Effector memory CD8-positive, alpha-beta T cell (primary cell): ENCODE measurements around the gene OR13D1.
"Not testable (repeated sequence)": the region's sequence is repeated elsewhere in the genome, so short reads cannot be mapped to it uniquely, and the experiment has no call there.

Experiments
- ATAC-seq: fragments of 150-1000 bp; cut with Tn5 transposase; replicated peaks from 2 replicates; pipeline ENCODE4 v1.10.0; 2021; ENCODE audit warnings: mild to moderate bottlenecking, moderate library complexity
- DNase-seq, 3 experiments: peaks; one replicate each; pipeline ENCODE4 v3.0.0; 2021
- H3K27ac Mint-ChIP-seq, 2 donors: one replicate each; pipeline ENCODE4 v1.8.0; 2022; ENCODE audit warnings: mild to moderate bottlenecking in 2 of 2, mixed read lengths in 2 of 2, moderate library complexity in 2 of 2
- H3K27me3 Mint-ChIP-seq, 2 donors: one replicate each; pipeline ENCODE4 v1.8.0; 2022; ENCODE audit warnings: mixed read lengths in 2 of 2
- H3K36me3 Mint-ChIP-seq: one replicate; pipeline ENCODE4 v1.8.0; 2022; ENCODE audit warnings: mild to moderate bottlenecking, moderate library complexity, mixed read lengths; ENCODE audit not compliant: insufficient read depth
- H3K4me1 Mint-ChIP-seq, 2 donors: one replicate each; pipeline ENCODE4 v1.8.0; 2022; ENCODE audit warnings: low read depth in 2 of 2, mixed read lengths in 2 of 2
- H3K4me3 Mint-ChIP-seq, 2 donors: one replicate each; pipeline ENCODE4 v1.8.0; 2022; ENCODE audit warnings: mild to moderate bottlenecking in 2 of 2, mixed read lengths in 2 of 2, moderate library complexity in 2 of 2
- H3K9me3 Mint-ChIP-seq, 2 donors: one replicate each; pipeline ENCODE4 v1.8.0; 2022; ENCODE audit warnings: mixed read lengths in 2 of 2
- total RNA-seq, 9 experiments: gene quantifications; one replicate each; lab custom pipeline; 2026; lab: John Stamatoyannopoulos, UW

Gene OR13D1, protein sequence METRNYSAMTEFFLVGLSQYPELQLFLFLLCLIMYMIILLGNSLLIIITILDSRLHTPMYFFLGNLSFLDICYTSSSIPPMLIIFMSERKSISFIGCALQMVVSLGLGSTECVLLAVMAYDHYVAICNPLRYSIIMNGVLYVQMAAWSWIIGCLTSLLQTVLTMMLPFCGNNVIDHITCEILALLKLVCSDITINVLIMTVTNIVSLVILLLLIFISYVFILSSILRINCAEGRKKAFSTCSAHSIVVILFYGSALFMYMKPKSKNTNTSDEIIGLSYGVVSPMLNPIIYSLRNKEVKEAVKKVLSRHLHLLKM
- 0 reads per million in 9 experiments for total RNA-seq

DNA sequence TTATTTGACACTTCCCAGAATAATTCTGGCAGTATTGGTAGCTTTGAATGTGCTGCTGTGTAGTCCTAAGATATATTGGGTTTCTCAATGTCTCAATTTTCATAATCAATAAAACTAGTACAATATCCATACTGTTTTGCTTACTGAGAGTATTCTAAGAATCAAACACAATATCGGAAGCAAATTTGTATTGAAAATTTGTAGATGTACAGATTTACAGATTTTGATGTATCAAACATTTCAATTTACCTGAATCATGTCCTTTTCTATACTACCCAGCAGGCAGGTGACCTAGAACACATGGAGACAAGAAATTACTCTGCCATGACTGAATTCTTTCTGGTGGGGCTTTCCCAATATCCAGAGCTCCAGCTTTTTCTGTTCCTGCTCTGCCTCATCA, at the start of gene OR13D1:
Gene OR13D1 (plus strand): TSS at position 301 of the 400 bp plus-strand sequence. CDS start 0 bp downstream, at position 301.
- H3K4me3 Mint-ChIP-seq = no peak within 1 kb of the TSS
- no peaks in the 10 kb centered on the region for H3K4me1 Mint-ChIP-seq
- ATAC-seq (no peak), DNase-seq (no peak)
- H3K9me3 Mint-ChIP-seq = no peaks in the 10 kb centered on the region
- H3K27me3 Mint-ChIP-seq = no peaks in the 10 kb centered on the region
- H3K36me3 Mint-ChIP-seq = no peaks in the 10 kb centered on the region
- no peak within 1 kb of the TSS for H3K27ac Mint-ChIP-seq

DNA sequence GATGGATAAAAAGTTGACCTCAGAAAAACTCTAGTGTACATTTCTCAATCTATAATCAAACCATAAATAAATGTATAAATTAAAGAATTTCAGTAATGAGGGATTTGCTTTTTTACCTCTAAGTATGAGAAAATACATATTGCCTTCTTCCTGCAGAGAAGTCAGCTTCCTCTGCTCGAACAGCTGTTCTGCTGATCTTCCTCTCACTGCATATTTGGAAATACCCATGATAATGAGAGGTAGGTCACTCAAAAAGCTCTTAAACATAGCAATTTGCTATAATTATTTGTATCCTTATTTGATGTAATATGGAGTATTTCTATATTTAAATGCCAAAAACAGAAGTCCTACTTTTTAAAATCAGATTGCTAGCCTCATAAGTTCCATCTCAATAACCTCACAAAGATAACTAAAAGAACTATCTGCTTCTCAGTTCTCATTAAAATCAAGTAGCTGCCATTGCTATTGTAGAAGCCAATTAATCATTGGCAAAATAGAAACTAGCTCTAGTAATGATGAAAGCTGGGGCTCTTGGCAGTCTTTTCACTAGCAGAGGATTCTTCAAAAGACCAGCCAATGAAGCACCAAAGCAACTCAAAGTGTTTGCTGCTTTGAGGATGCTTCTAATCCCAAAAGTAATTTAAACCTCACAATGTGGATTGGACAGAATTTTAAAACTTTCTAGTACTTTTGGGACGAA, 35.7 kb upstream of the OR13D1 start:
- no peaks in the 10 kb centered on the region for H3K4me1 Mint-ChIP-seq
- no peak overlapping the region for H3K4me3 Mint-ChIP-seq
- H3K27me3 Mint-ChIP-seq = no peaks in the 10 kb centered on the region
- H3K9me3 Mint-ChIP-seq = no peaks in the 10 kb centered on the region
- H3K27ac Mint-ChIP-seq = no peak overlapping the region
- ATAC-seq (no peak), DNase-seq (no peak)
- H3K36me3 Mint-ChIP-seq = no peaks in the 10 kb centered on the region

DNA sequence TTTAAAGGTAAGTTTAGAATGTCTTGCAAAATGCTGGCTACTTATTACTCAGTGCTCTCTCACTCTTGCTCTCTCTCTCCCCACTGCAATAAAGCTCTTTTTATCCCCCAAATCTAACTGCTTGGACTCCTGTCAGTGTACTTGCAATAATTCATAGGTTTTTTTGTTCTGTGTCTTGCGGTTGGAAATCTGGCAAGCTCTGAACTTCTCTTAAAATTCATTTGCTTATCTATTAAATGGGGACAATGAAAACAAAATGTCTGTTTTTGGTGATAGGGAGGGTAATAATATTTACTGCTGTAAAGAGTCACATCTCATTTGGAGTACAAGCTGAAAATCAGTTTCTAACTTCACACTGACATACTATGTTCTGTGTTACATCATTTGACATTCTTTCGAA, 18.7 kb upstream of the OR13D1 start:
- Mint-ChIP-seq H3K27me3 (peaks cover 0 to 9% of the 10 kb centered on the region in 2 donors), H3K4me3 (no peak overlapping the region), H3K27ac (no peak overlapping the region), H3K4me1 (no peaks in the 10 kb centered on the region), H3K36me3 (no peaks in the 10 kb centered on the region), H3K9me3 (no peaks in the 10 kb centered on the region)
- no peak for ATAC-seq
- DNase-seq = no peak

DNA sequence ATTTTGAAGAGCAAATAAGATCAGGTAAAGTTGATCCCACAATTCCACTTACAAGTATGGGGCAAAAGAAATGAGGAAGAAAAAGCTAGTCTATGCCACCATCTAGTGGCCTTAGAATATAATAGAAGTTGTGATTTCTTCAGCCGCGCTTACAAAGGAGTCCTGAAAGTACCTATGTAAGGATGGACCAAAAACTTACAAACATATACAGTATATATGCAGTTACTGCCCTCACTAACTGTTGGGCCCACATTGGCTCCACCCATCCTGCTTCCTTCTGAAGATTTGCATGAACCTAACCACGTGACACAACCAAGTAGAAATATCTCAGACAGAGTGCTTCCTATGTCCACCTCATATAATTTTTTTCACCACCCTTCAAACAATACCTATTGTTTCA, 11.7 kb upstream of the OR13D1 start:
- ATAC-seq = peak; percentile 16
- H3K9me3 Mint-ChIP-seq = no peaks in the 10 kb centered on the region

DNA sequence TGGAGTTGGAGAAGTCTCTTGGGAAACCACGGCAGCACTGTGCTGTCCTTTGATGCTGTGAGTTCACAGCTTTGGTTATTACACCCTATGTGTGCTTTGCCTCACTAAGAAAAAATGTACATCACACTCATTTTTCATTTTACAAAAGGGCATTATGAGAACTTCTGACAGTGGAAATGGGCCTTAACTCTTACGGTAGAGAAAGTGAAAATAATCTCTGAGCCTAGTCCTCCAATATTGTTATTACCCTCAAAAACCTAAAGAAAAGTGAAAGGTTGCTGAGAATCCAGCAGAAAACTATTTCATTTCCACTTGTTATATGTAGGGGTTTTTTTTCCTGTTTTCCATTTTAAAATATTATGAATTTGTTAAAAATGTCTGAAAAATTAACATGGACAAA, 8.2 kb upstream of the OR13D1 start:
- Mint-ChIP-seq H3K4me1 (peaks cover 0 to 3% of the 10 kb centered on the region in 2 donors), H3K36me3 (no peaks in the 10 kb centered on the region), H3K9me3 (no peaks in the 10 kb centered on the region), H3K4me3 (no peak overlapping the region), H3K27me3 (no peaks in the 10 kb centered on the region), H3K27ac (no peak overlapping the region)
- DNase-seq (no peak), ATAC-seq (no peak)

More for the DNA sequence above, 11.7 kb upstream of the OR13D1 start:
- Mint-ChIP-seq H3K27ac (no peak overlapping the region), H3K4me3 (no peak overlapping the region), H3K4me1 (peaks cover 0 to 3% of the 10 kb centered on the region in 2 donors), H3K36me3 (no peaks in the 10 kb centered on the region), H3K27me3 (peaks cover 0 to 9% of the 10 kb centered on the region in 2 donors)
- no peak for DNase-seq

DNA sequence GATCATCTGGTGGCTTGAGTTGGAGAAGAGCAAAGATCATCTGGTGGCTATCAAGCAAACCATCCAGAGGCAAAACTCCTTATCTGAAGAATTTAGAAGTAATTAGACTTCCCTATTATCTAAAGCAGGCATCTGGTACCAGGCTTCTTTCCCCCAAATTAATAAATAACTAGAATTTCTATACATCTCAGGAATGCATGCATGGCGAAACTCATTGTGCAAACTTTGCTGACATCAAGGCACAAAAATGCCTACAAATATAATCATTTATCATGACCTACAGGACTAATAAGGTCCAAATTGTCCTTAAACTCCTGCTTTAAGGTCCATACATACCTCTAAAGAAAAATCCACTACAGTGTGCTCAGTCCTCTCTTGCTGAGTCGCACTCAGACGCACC, 6.0 kb downstream of the OR13D1 start:
- DNase-seq = no peak
- Mint-ChIP-seq H3K4me1 (no peaks in the 10 kb centered on the region), H3K4me3 (no peak overlapping the region), H3K36me3 (no peaks in the 10 kb centered on the region), H3K9me3 (no peaks in the 10 kb centered on the region), H3K27ac (no peak overlapping the region), H3K27me3 (no peaks in the 10 kb centered on the region)
- no peak for ATAC-seq

DNA sequence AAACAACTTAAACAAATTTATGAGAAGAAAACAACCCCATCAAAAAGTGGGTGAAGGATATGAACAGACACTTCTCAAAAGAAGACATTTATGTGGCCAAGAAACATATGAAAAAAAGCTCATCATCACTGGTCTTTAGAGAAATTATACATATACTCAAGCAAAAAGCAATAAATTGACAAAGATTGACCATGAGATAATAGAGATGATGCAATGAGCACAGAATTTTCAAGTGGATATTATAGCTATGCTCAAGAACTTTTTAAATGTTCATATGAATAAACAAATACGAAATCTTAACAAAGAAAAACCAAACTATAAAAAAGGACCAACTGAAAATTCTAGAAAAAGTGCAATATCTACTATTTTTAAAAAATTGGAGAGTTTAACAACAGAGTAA, 14.4 kb downstream of the OR13D1 start:
- H3K4me3 Mint-ChIP-seq, DNase-seq, H3K36me3 Mint-ChIP-seq, H3K27me3 Mint-ChIP-seq, ATAC-seq, H3K9me3 Mint-ChIP-seq, H3K27ac Mint-ChIP-seq, H3K4me1 Mint-ChIP-seq: not testable (repeated sequence)

DNA sequence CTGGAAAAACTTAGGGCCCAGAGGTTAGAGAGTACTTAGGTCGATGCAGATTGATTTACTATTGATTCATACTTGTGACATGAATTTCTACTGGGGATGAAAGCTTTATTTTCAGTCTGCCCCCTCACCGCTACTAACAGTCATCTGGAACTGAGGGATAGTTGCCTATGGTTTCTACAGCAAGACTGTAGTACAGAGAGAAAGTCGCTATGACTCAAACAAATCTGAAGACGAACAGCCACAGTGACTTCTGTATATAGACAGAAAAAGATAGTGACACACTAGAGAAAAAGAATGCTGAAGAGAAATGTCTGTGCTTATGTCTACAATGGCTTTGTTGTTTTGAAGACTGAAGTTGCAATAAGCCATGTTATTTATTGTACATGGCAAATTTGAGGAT, 17.3 kb downstream of the OR13D1 start:
- ATAC-seq (no peak), DNase-seq (no peak)
- no peaks in the 10 kb centered on the region for H3K4me1 Mint-ChIP-seq
- H3K9me3 Mint-ChIP-seq = no peaks in the 10 kb centered on the region
- no peaks in the 10 kb centered on the region for H3K36me3 Mint-ChIP-seq
- H3K27ac Mint-ChIP-seq = no peak overlapping the region
- H3K4me3 Mint-ChIP-seq = no peak overlapping the region
- peaks cover 0 to 11% of the 10 kb centered on the region in 2 donors for H3K27me3 Mint-ChIP-seq

DNA sequence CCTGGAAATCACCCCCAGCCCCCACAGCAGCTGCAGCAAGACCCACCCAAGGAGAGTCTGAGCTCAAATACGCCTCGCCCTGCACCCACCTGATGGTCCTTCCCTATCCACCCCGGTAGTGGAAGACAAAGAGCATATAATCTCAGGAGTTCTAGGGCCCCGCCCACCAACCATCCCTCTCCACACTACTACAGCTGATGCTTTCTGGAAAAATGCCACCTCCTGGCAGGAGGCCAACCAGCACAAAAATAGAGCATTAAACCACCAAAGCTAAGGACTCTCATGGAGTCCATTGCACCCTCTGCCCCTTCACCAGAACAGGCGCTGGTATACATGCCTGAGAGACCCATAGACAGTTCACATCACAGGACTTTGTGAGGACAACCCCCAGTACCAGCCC, 30.7 kb downstream of the OR13D1 start:
- Mint-ChIP-seq H3K27me3 (peaks cover 30 to 41% of the 10 kb centered on the region in 2 donors), H3K4me3 (no peak overlapping the region), H3K9me3 (no peaks in the 10 kb centered on the region), H3K36me3 (no peaks in the 10 kb centered on the region), H3K27ac (no peak overlapping the region), H3K4me1 (peaks cover 0 to 2% of the 10 kb centered on the region in 2 donors)
- no peak for DNase-seq
- ATAC-seq = no peak

DNA sequence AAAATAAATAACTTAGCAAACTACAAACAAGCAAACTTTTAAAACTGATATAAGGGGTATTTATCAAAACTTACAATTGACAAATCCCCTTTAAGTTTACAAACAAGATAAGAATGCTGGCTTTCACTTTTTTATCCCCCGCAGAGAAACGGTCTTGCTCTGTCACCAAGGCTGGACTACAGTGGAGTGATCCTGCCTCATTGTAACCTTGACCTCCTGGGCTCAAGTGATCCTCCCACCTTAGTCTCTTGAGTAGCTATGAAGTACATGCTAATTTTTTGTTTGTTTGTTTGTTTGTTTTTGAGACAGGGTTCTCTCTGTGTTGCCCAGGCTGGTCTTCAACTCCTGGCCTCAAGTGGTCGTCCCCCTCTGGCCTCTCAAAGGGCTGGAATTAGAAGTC, 44.1 kb downstream of the OR13D1 start:
- Mint-ChIP-seq H3K4me3 (no peak overlapping the region), H3K27ac (no peak overlapping the region), H3K36me3 (no peaks in the 10 kb centered on the region), H3K4me1 (no peaks in the 10 kb centered on the region), H3K27me3 (no peaks in the 10 kb centered on the region), H3K9me3 (no peaks in the 10 kb centered on the region)
- ATAC-seq = no peak
- DNase-seq = no peak

DNA sequence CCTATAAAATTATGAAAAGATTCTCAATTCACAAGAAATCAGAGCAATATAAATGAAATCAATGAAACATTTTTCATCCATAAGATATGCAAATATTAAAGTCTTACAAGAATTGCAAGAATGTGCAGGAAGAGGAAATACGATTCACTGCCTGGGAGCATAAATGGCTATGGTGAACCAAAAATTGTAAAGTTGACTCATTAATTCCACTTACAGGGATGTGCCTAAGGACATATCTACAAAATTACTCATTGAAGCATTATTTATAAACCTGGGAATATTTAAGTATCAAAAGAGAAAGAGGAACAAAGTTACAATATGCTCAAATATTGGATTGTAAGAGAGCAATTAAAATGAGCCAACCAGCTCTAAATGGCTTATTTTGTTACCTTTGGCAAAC, 46.3 kb downstream of the OR13D1 start:
- H3K4me1 Mint-ChIP-seq = no peaks in the 10 kb centered on the region
- DNase-seq = no peak

DNA sequence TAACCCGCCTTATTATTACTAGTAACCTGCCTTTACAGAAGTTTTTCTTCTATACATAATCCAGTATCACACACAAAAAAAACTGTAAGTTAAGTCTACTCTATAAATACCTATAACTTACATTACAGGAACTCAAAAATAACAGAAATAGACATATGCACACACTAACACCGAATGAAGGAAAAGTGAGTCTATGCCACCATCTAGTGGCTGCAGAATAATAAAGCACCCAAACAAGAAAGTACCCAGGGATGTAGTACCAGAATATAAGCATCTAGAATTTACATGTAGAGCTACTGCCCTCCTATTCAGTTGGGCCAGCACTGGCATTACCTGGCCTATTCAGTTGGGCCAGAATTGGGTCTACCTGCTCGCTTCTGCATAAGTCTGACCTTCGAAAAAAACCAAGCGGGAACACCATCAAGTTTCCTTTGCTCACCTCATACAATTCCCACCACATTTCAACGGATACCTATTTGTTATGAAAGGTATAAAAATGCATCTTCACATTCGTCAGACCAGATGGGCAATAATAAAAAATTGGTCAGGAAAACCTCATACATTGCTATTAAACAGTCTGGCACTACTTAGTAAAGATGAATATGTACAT, 49.2 kb downstream of the OR13D1 start:
- Mint-ChIP-seq H3K9me3 (no peaks in the 10 kb centered on the region), H3K36me3 (peaks cover 12% of the 10 kb centered on the region), H3K4me1 (peaks cover 5 to 7% of the 10 kb centered on the region in 2 donors), H3K4me3 (no peak overlapping the region), H3K27ac (no peak overlapping the region), H3K27me3 (no peaks in the 10 kb centered on the region)
- ATAC-seq (peak; percentile 28), DNase-seq (peak; percentile 38 to 55 (median 41))

More for the DNA sequence above, 46.3 kb downstream of the OR13D1 start:
- Mint-ChIP-seq H3K27me3 (no peaks in the 10 kb centered on the region), H3K36me3 (no peaks in the 10 kb centered on the region), H3K27ac (peak overlapping the region in 1 of 2 donors; percentile 5), H3K4me3 (no peak overlapping the region), H3K9me3 (no peaks in the 10 kb centered on the region)
- ATAC-seq = no peak
